Sigmoid colon (tissue), 7 donors: Measurements from ENCODE around the gene SNX21. TPM values are rescaled to one million over a fixed set of nuclear protein-coding genes. Genes with fewer than 3 reads are reported as not detected.
A peak's percentile ranks its signal among the peaks of the same experiment; 100 is the strongest.

Source experiments
- DNase-seq: peaks from one replicate; pipeline ENCODE4 v3.0.0-alpha.2; 2019
- H3K27ac ChIP-seq, 4 donors: fragments of 200-600 bp; sonication (generic); one replicate each; pipeline ENCODE4 v1.5.1; 2016 to 2019; ENCODE audit warnings: mild to moderate bottlenecking in 1 of 4
- H3K27me3 ChIP-seq, 3 donors: fragments of 200-600 bp; sonication (generic); one replicate each; pipeline ENCODE4 v1.5.1; 2019; ENCODE audit warnings: mild to moderate bottlenecking in 1 of 3
- H3K36me3 ChIP-seq, 4 donors: fragments of 200-600 bp; sonication (generic); one replicate each; pipeline ENCODE4 v1.5.1; 2016 to 2019
- H3K4me1 ChIP-seq, 4 donors: fragments of 200-600 bp; sonication (generic); one replicate each; pipeline ENCODE4 v1.5.1; 2017 to 2019
- H3K4me3 ChIP-seq, 4 donors: fragments of 200-600 bp; sonication (generic); one replicate each; pipeline ENCODE4 v1.5.1; 2017 to 2019; ENCODE audit warnings: mild to moderate bottlenecking in 2 of 4, moderate library complexity in 1 of 4
- H3K9me3 ChIP-seq, 4 donors: fragments of 200-600 bp in 3 of 4; sonication (generic) in 3 of 4; one replicate each; pipeline versions ENCODE4 v1.5.1 to v1.6.1; 2013 to 2019
- CTCF ChIP-seq, 4 experiments: fragments of 450-650 bp in 3 of 4; fragments of 200-600 bp in 1 of 4; IDR thresholded peaks; one replicate each; pipeline ENCODE4 v1.5.1; 2016 to 2019; ENCODE audit warnings: antibody characterized with exemption in 4 of 4, mild to moderate bottlenecking in 3 of 4, moderate library complexity in 2 of 4
- EP300 ChIP-seq, 4 donors: sonication (generic); formaldehyde crosslinking; IDR thresholded peaks; one replicate each; pipeline ENCODE4 v1.6.1; 2017; ENCODE audit warnings: antibody characterized with exemption in 4 of 4
- POLR2A ChIP-seq, 2 donors: fragments of 450-650 bp; IDR thresholded peaks; one replicate each; pipeline ENCODE4 v1.6.1; 2016; ENCODE audit warnings: antibody characterized with exemption in 2 of 2, mild to moderate bottlenecking in 2 of 2, moderate library complexity in 2 of 2
- POLR2AphosphoS5 ChIP-seq, 4 donors: sonication (generic); formaldehyde crosslinking; IDR thresholded peaks; one replicate each; pipeline ENCODE4 v1.6.1; 2017; ENCODE audit warnings: antibody characterized with exemption in 4 of 4
- WGBS, 2 donors: extraction: QIAGEN DNeasy Blood & Tissue Kit; methylation state at CpG; one replicate each; pipeline ENCODE4 v1.1.7; 2013; 5-methylcytosine and 5-hydroxymethylcytosine counted together
- intact Hi-C: fragments of 100-400 bp; cut with DNase I; formaldehyde crosslinking; loops from one replicate; pipeline ENCODE4 v1.15.1; 2023
- polyA plus RNA-seq, 3 donors: library from polyadenylated mRNA; stranded (reverse); fragments of 200-250 nt; gene quantifications; one replicate each; pipeline ENCODE4 v1.2.3, GENCODE V29; 2013
- total RNA-seq, 4 donors: library from RNA; depleted of rRNA; stranded (reverse); fragments of >200 nt; gene quantifications; one replicate each; pipeline ENCODE4 v1.1.0, GENCODE V29; 2016
- donor health status: healthy with polysubstance abuse.
- donor health status: Bipolar disorder and iron deficiency.
- donor health status: healthy.

SNX21 gene
- total and polyA plus RNA-seq, 7 donors: 10.4 to 82.5 (median 46.7) TPM

- H3K4me1 ChIP-seq: peaks cover 0 to 46% (median 39%) of the 10 kb centered on the region in 4 donors
- peak overlapping the region; percentile 65 to 78 (median 73) for H3K4me3 ChIP-seq
- H3K36me3 ChIP-seq: peaks cover 0 to 21% (median 0%) of the 10 kb centered on the region in 4 donors
- peak overlapping the region; percentile 91 to 97 (median 94) for H3K27ac ChIP-seq
- no peaks in the 10 kb centered on the region for H3K27me3 ChIP-seq
- TF ChIP-seq CTCF (IDR thresholded peaks at IDR 0.05) (no peak), POLR2A (IDR thresholded peaks at IDR 0.05) (no peak), POLR2AphosphoS5 (IDR thresholded peaks at IDR 0.05) (no peak), EP300 (IDR thresholded peaks at IDR 0.05) (no peak)
- peak; percentile 75 for DNase-seq
- no peaks in the 10 kb centered on the region for H3K9me3 ChIP-seq
- intact Hi-C loops: loop anchor here (5.0 kb wide), 2 partner anchors 58 to 138 kb away; partner anchors contain the start of genes CTSA, NEURL2 and ZNF335
- 84 to 88% methylated on average over 14 of the region's 14 CpGs for WGBS, 2 donors
Measured at GRCh38 chr20:45834797-45835161, 1.2 kb downstream of the SNX21 start.

- Histone ChIP-seq H3K27ac (peak overlapping the region; percentile 91 to 97 (median 94)), H3K9me3 (no peaks in the 10 kb centered on the region), H3K36me3 (peaks cover 0 to 26% (median 3%) of the 10 kb centered on the region in 4 donors), H3K4me3 (peak overlapping the region in 2 of 4 donors; percentile 65 to 76), H3K27me3 (no peaks in the 10 kb centered on the region), H3K4me1 (peaks cover 0 to 46% (median 39%) of the 10 kb centered on the region in 4 donors)
- WGBS, 2 donors: 70 to 80% methylated on average over 3 of the region's 3 CpGs
- DNase-seq: no peak
- intact Hi-C loops: no loop called here
- no peak for TF ChIP-seq CTCF (IDR thresholded peaks at IDR 0.05)
- no peak for TF ChIP-seq POLR2A (IDR thresholded peaks at IDR 0.05)
- TF ChIP-seq POLR2AphosphoS5 (IDR thresholded peaks at IDR 0.05): no peak
- TF ChIP-seq EP300 (IDR thresholded peaks at IDR 0.05): no peak
Measured at GRCh38 chr20:45835329-45835765, 1.7 kb downstream of the SNX21 start.

- Histone ChIP-seq H3K9me3 (no peaks in the 10 kb centered on the region), H3K36me3 (peaks cover 4 to 31% (median 8%) of the 10 kb centered on the region in 4 donors), H3K27ac (peak overlapping the region; percentile 91 to 97 (median 94)), H3K27me3 (no peaks in the 10 kb centered on the region), H3K4me1 (peaks cover 0 to 49% (median 41%) of the 10 kb centered on the region in 4 donors), H3K4me3 (peak overlapping the region in 1 of 4 donors; percentile 76)
- TF ChIP-seq POLR2AphosphoS5 (IDR thresholded peaks at IDR 0.05) (peak in 3 of 4 donors; percentile 8 to 29 (median 10)), POLR2A (IDR thresholded peaks at IDR 0.05) (no peak)
- intact Hi-C loops: no loop called here
- 81 to 88% methylated on average over 5 of the region's 5 CpGs for WGBS, 2 donors
- DNase-seq: peak; percentile 83
Measured at GRCh38 chr20:45835825-45836224, 2.2 kb downstream of the SNX21 start.

GRCh38 chr20:45836841-45837240, 3.2 kb downstream of the SNX21 start:
- Histone ChIP-seq H3K27ac (peak overlapping the region; percentile 28 to 46 (median 42)), H3K4me1 (peaks cover 0 to 59% (median 52%) of the 10 kb centered on the region in 4 donors), H3K27me3 (no peaks in the 10 kb centered on the region), H3K9me3 (no peaks in the 10 kb centered on the region), H3K36me3 (peaks cover 11 to 41% (median 12%) of the 10 kb centered on the region in 4 donors), H3K4me3 (no peak overlapping the region)
- WGBS, 2 donors: 69 to 76% methylated on average over 1 of the region's 1 CpG
- intact Hi-C loops: no loop called here
- DNase-seq: no peak
- TF ChIP-seq CTCF (IDR thresholded peaks at IDR 0.05) (no peak), POLR2A (IDR thresholded peaks at IDR 0.05) (no peak), POLR2AphosphoS5 (IDR thresholded peaks at IDR 0.05) (no peak), EP300 (IDR thresholded peaks at IDR 0.05) (no peak)

GRCh38 chr20:45840700-45841198, 7.2 kb downstream of the SNX21 start:
- DNase-seq: no peak
- Histone ChIP-seq H3K36me3 (peaks cover 20 to 72% (median 31%) of the 10 kb centered on the region in 4 donors), H3K9me3 (no peaks in the 10 kb centered on the region), H3K4me3 (no peak overlapping the region), H3K27me3 (no peaks in the 10 kb centered on the region), H3K27ac (peak overlapping the region in 3 of 4 donors; percentile 75 to 79 (median 76)), H3K4me1 (peaks cover 0 to 61% (median 49%) of the 10 kb centered on the region in 4 donors)
- no peak for TF ChIP-seq CTCF (IDR thresholded peaks at IDR 0.05)
- no peak for TF ChIP-seq POLR2AphosphoS5 (IDR thresholded peaks at IDR 0.05)
- no peak for TF ChIP-seq POLR2A (IDR thresholded peaks at IDR 0.05)
- TF ChIP-seq EP300 (IDR thresholded peaks at IDR 0.05): no peak
- intact Hi-C loops: no loop called here
- WGBS, 2 donors: 91 to 94% methylated on average over 25 of the region's 25 CpGs
